HEK293 (cell line): ENCODE results near the gene TIMM21.

Source experiments
- CTCF ChIA-PET: fragments of 350-600 bp; formaldehyde crosslinking; extraction: SDS; loops from one replicate; lab custom pipeline; 2021; ENCODE audit warnings: antibody characterized with exemption; lab: Yijun Ruan, JAX
- POLR2A ChIA-PET: fragments of 300-600 bp; formaldehyde crosslinking; extraction: SDS; loops from one replicate; lab custom pipeline; 2020; ENCODE audit warnings: antibody characterized with exemption, inconsistent platforms; lab: Yijun Ruan, JAX
- H3K27ac ChIP-seq: fragments of 200-500 bp; sonication (Bioruptor generic); 2 replicates; pipeline ENCODE4 v1.5.1; 2014; ENCODE audit warnings: low read depth, low read length, control low read depth, inconsistent platforms; ENCODE audit errors: extremely low read depth
- H3K36me3 ChIP-seq, 2 experiments: fragments of 200-500 bp in 1 of 2; sonication (Bioruptor generic) in 1 of 2; 1 replicate in 1 of 2; 2 replicates in 1 of 2; pipeline ENCODE4 v1.5.1; 2014 to 2017; ENCODE audit warnings: inconsistent platforms in 2 of 2, low read length in 2 of 2; ENCODE audit not compliant: control insufficient read depth in 2 of 2, insufficient read depth in 1 of 2
- H3K4me1 ChIP-seq: fragments of 200-500 bp; sonication (Bioruptor generic); 2 replicates; pipeline ENCODE4 v1.5.1; 2014; ENCODE audit warnings: mild to moderate bottlenecking, low read length, inconsistent platforms; ENCODE audit not compliant: control insufficient read depth, insufficient read depth
- H3K4me3 ChIP-seq: 2 replicates; pipeline ENCODE4 v1.5.1; 2011; ENCODE audit warnings: low read depth, mild to moderate bottlenecking, control low read depth, low read length, moderate library complexity
- H3K9me3 ChIP-seq: fragments of 200-500 bp; sonication (Bioruptor generic); 2 replicates; pipeline ENCODE4 v1.5.1; 2014; ENCODE audit warnings: low read depth, low read length, inconsistent platforms; ENCODE audit not compliant: control insufficient read depth, insufficient read depth
- GLI2 ChIP-seq: fragments of 450-650 bp; formaldehyde crosslinking; IDR thresholded peaks from 2 replicates; pipeline ENCODE4; 2017; ENCODE audit warnings: missing biosample characterization, missing genetic modification characterization, low read depth, borderline replicate concordance
- OVOL3 ChIP-seq: fragments of 450-650 bp; formaldehyde crosslinking; IDR thresholded peaks from 2 replicates; pipeline ENCODE4 v1.5.1; 2016; ENCODE audit warnings: missing biosample characterization, missing genetic modification characterization
- YY2 ChIP-seq: fragments of 450-650 bp; formaldehyde crosslinking; IDR thresholded peaks from 2 replicates; pipeline ENCODE4 v1.5.1; 2016; ENCODE audit warnings: missing biosample characterization, missing genetic modification characterization
- ZFHX2 ChIP-seq: fragments of 450-650 bp; formaldehyde crosslinking; conservative IDR thresholded peaks from 2 replicates; pipeline ENCODE4 v1.5.1; 2016; ENCODE audit warnings: missing biosample characterization, missing genetic modification characterization
- ZFP37 ChIP-seq: fragments of 450-650 bp; formaldehyde crosslinking; IDR thresholded peaks from 2 replicates; pipeline ENCODE4 v1.5.1; 2016; ENCODE audit warnings: missing biosample characterization, missing genetic modification characterization
- ZNF274 ChIP-seq, 2 experiments: fragments of 200-500 bp in 1 of 2; fragments of 450-650 bp in 1 of 2; sonication (Bioruptor generic) in 1 of 2; formaldehyde crosslinking in 1 of 2; IDR thresholded peaks; 2 replicates each; pipeline versions ENCODE4 v1.5.1 to v1.6.1; 2014 to 2016; ENCODE audit warnings: borderline replicate concordance in 1 of 2, inconsistent platforms in 1 of 2, low read length in 1 of 2, missing biosample characterization in 1 of 2, missing genetic modification characterization in 1 of 2
- ZNF473 ChIP-seq: fragments of 450-650 bp; formaldehyde crosslinking; IDR thresholded peaks from 2 replicates; pipeline ENCODE4 v1.5.1; 2017; ENCODE audit warnings: missing biosample characterization, missing genetic modification characterization
- ZNF548 ChIP-seq: fragments of 450-650 bp; formaldehyde crosslinking; IDR thresholded peaks from 2 replicates; pipeline ENCODE4 v1.5.1; 2016; ENCODE audit warnings: missing biosample characterization, missing genetic modification characterization
- ZSCAN30 ChIP-seq: fragments of 450-650 bp; IDR thresholded peaks from 2 replicates; pipeline ENCODE4 v1.5.1; 2018; ENCODE audit warnings: missing biosample characterization, mild to moderate bottlenecking, missing genetic modification characterization, moderate library complexity
- TF ChIP-seq, protein P1 (sequence below): fragments of 450-650 bp; formaldehyde crosslinking; IDR thresholded peaks from 2 replicates; pipeline ENCODE4 v1.5.1; 2016; ENCODE audit warnings: missing biosample characterization, missing genetic modification characterization
- TF ChIP-seq, protein P2 (sequence below): fragments of 450-650 bp; formaldehyde crosslinking; IDR thresholded peaks from 2 replicates; pipeline ENCODE4 v1.5.1; 2016; ENCODE audit warnings: missing biosample characterization, missing genetic modification characterization
- TF ChIP-seq, protein P3 (sequence below): fragments of 450-650 bp; formaldehyde crosslinking; IDR thresholded peaks from 2 replicates; pipeline ENCODE4 v1.5.1; 2016; ENCODE audit warnings: missing biosample characterization, missing genetic modification characterization
- TF ChIP-seq, protein P4 (sequence below): fragments of 450-650 bp; formaldehyde crosslinking; IDR thresholded peaks from 2 replicates; pipeline ENCODE4 v1.5.1; 2017; ENCODE audit warnings: missing biosample characterization, missing genetic modification characterization
- TF ChIP-seq, protein P5 (sequence below): fragments of 450-650 bp; formaldehyde crosslinking; IDR thresholded peaks from 2 replicates; pipeline ENCODE4; 2016; ENCODE audit warnings: missing biosample characterization, missing genetic modification characterization
- TF ChIP-seq, protein P6 (sequence below): fragments of 450-650 bp; formaldehyde crosslinking; IDR thresholded peaks from 2 replicates; pipeline ENCODE4 v1.5.1; 2016; ENCODE audit warnings: missing biosample characterization, missing genetic modification characterization

The TIMM21 gene

DNA sequence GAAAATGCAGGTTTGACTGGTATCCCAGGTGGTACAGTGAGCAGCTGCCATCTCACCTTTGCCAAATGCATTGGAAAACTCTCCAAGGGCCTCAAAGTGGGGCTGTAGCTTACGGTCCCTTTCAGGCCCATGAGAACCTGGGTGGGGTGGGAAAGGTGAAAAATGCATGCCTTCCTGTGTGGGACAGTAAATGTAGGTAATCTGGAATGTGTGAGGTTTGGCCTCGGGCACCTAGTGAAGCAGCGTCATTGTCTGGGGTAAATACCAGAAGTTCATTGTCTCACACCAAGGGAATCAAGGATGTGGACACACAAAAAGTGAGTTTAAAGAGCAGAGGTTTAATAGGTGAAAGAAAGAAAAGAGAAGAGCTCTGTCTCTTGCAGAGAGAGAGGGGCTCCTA is 36.6 kb downstream of the TIMM21 start:
- Histone ChIP-seq H3K27ac (no peak overlapping the region), H3K4me3 (no peak overlapping the region), H3K4me1 (no peaks in the 10 kb centered on the region; the same call in 1 of the 2 replicates), H3K9me3 (no peaks in the 10 kb centered on the region), H3K36me3 (no peaks in the 10 kb centered on the region)
- ChIA-PET CTCF (interaction anchor here (0.5 to 1.4 kb wide), 5 partner anchors 9 to 367 kb away, joined by 3 to 5 read pairs (median 3); no protein-coding TSS in a partner anchor), POLR2A (no interaction called here)
- no peak for TF ChIP-seq GLI2 (tag by site-specific recombination)
- TF ChIP-seq, protein P1, sequence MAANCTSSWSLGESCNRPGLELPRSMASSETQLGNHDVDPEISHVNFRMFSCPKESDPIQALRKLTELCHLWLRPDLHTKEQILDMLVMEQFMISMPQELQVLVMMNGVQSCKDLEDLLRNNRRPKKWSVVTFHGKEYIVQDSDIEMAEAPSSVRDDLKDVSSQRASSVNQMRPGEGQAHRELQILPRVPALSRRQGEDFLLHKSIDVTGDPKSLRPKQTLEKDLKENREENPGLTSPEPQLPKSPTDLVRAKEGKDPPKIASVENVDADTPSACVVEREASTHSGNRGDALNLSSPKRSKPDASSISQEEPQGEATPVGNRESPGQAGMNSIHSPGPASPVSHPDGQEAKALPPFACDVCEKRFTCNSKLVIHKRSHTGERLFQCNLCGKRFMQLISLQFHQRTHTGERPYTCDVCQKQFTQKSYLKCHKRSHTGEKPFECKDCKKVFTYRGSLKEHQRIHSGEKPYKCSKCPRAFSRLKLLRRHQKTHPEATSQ (tag by site-specific recombination), result no peak
- TF ChIP-seq ZNF548 (tag by site-specific recombination), result no peak
- no peak for TF ChIP-seq ZNF274 (IDR thresholded peaks at IDR 0.05; ENCODE audit: low read length)
- TF ChIP-seq ZNF274 (tag by site-specific recombination; IDR thresholded peaks at IDR 0.05; ENCODE audit: borderline replicate concordance), result no peak

DNA sequence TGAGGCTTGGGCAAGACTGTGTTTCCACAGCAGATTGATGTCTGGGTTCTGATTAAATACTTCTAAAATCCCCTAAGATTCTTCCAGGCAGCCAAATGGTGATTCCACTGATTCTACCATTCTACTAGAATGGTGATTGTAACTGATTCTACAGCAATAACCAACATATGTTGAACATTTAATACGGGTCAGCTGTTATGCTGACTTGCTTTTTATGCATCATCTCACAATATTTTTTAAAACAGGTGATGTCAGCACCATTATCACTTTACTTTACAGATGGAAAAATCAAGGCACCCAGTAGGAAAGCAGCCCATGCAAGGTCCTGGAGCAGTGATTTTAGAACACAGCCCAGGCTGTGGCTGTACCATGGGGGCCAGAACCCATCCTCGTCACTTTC is 37.5 kb downstream of the TIMM21 start:
- Histone ChIP-seq H3K4me1 (no peaks in the 10 kb centered on the region; the same call in 1 of the 2 replicates), H3K9me3 (no peaks in the 10 kb centered on the region), H3K36me3 (no peaks in the 10 kb centered on the region), H3K27ac (no peak overlapping the region), H3K4me3 (no peak overlapping the region)
- TF ChIP-seq, protein P2, sequence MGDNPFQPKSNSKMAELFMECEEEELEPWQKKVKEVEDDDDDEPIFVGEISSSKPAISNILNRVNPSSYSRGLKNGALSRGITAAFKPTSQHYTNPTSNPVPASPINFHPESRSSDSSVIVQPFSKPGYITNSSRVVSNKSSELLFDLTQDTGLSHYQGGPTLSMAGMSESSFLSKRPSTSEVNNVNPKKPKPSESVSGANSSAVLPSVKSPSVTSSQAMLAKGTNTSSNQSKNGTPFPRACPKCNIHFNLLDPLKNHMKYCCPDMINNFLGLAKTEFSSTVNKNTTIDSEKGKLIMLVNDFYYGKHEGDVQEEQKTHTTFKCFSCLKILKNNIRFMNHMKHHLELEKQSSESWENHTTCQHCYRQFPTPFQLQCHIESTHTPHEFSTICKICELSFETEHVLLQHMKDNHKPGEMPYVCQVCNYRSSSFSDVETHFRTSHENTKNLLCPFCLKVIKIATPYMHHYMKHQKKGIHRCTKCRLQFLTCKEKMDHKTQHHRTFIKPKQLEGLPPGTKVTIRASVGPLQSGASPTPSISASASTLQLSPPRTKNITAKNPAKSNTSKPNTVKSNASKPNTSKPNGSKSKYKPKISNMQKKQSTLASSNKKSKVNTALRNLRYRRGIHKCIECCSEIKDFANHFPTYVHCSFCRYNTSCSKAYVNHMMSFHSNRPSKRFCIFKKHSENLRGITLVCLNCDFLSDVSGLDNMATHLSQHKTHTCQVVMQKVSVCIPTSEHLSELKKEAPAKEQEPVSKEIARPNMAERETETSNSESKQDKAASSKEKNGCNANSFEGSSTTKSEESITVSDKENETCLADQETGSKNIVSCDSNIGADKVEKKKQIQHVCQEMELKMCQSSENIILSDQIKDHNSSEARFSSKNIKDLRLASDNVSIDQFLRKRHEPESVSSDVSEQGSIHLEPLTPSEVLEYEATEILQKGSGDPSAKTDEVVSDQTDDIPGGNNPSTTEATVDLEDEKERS (tag by site-specific recombination), result no peak
- ChIA-PET CTCF (interaction anchor here (1.1 to 1.4 kb wide), 2 partner anchors 11 to 156 kb away, joined by 4 to 5 read pairs; no protein-coding TSS in a partner anchor), POLR2A (no interaction called here)

DNA sequence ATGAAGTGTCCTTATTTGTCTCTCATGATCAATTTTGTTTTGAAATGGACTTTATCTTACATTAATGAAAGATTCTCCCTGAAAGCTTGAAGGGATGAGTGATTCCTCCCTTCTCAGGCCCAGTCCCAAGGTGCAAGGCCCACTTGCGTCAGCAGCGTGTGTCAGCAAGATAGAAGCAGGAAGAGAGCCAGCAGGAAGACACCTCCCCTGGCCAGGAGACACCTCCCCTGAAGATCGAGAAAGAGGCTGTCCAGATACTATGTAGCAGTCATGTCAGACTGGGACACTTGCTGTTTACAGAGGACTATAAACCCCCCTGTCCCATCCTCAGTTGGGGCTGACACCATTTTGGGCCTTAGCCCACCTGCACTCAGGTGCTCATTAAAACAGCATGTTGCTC is 38.3 kb downstream of the TIMM21 start:
- POLR2A ChIA-PET, result no interaction called here
- no peak for TF ChIP-seq ZFHX2 (tag by site-specific recombination)
- no peak for TF ChIP-seq ZSCAN30
- no peak for TF ChIP-seq OVOL3
- TF ChIP-seq, protein P3, sequence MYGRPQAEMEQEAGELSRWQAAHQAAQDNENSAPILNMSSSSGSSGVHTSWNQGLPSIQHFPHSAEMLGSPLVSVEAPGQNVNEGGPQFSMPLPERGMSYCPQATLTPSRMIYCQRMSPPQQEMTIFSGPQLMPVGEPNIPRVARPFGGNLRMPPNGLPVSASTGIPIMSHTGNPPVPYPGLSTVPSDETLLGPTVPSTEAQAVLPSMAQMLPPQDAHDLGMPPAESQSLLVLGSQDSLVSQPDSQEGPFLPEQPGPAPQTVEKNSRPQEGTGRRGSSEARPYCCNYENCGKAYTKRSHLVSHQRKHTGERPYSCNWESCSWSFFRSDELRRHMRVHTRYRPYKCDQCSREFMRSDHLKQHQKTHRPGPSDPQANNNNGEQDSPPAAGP (tag by site-specific recombination), result no peak
- no peak for TF ChIP-seq ZNF473 (tag by site-specific recombination)
- TF ChIP-seq ZFP37, result no peak
- TF ChIP-seq, protein P4, sequence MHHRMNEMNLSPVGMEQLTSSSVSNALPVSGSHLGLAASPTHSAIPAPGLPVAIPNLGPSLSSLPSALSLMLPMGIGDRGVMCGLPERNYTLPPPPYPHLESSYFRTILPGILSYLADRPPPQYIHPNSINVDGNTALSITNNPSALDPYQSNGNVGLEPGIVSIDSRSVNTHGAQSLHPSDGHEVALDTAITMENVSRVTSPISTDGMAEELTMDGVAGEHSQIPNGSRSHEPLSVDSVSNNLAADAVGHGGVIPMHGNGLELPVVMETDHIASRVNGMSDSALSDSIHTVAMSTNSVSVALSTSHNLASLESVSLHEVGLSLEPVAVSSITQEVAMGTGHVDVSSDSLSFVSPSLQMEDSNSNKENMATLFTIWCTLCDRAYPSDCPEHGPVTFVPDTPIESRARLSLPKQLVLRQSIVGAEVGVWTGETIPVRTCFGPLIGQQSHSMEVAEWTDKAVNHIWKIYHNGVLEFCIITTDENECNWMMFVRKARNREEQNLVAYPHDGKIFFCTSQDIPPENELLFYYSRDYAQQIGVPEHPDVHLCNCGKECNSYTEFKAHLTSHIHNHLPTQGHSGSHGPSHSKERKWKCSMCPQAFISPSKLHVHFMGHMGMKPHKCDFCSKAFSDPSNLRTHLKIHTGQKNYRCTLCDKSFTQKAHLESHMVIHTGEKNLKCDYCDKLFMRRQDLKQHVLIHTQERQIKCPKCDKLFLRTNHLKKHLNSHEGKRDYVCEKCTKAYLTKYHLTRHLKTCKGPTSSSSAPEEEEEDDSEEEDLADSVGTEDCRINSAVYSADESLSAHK, result no peak
- TF ChIP-seq, protein P5, sequence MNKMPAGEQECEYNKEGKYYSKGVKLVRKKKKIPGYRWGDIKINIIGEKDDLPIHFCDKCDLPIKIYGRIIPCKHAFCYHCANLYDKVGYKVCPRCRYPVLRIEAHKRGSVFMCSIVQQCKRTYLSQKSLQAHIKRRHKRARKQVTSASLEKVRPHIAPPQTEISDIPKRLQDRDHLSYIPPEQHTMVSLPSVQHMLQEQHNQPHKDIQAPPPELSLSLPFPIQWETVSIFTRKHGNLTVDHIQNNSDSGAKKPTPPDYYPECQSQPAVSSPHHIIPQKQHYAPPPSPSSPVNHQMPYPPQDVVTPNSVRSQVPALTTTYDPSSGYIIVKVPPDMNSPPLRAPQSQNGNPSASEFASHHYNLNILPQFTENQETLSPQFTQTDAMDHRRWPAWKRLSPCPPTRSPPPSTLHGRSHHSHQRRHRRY, result no peak
- TF ChIP-seq YY2 (tag by site-specific recombination), result no peak
- TF ChIP-seq, protein P6, sequence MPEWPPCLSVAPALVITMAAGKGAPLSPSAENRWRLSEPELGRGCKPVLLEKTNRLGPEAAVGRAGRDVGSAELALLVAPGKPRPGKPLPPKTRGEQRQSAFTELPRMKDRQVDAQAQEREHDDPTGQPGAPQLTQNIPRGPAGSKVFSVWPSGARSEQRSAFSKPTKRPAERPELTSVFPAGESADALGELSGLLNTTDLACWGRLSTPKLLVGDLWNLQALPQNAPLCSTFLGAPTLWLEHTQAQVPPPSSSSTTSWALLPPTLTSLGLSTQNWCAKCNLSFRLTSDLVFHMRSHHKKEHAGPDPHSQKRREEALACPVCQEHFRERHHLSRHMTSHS (tag by site-specific recombination), result no peak
- Histone ChIP-seq H3K27ac (no peak overlapping the region), H3K4me1 (no peaks in the 10 kb centered on the region; the same call in 1 of the 2 replicates), H3K4me3 (no peak overlapping the region), H3K9me3 (no peaks in the 10 kb centered on the region), H3K36me3 (no peaks in the 10 kb centered on the region)
- CTCF ChIA-PET, result interaction anchor here (1.1 kb wide), 1 partner anchor 156 kb away, joined by 4 read pairs; no protein-coding TSS in a partner anchor
